Chondrocyte (in vitro differentiated cells): ENCODE measurements around the gene RASAL1. TPM values are rescaled to one million over a fixed set of nuclear protein-coding genes. Genes with fewer than 3 reads are reported as not detected.

Source experiments
- DNase-seq: peaks from one replicate; pipeline ENCODE4 v3.0.0; 2021; ENCODE audit warnings: mixed read lengths, low spot score
- H3K27ac Mint-ChIP-seq: one replicate; pipeline ENCODE4 v1.8.0; 2021; ENCODE audit warnings: mild to moderate bottlenecking, moderate library complexity, mixed read lengths; ENCODE audit not compliant: unreplicated experiment
- H3K27me3 Mint-ChIP-seq: 2 replicates; pipeline ENCODE4 v1.8.0; 2021; ENCODE audit warnings: low read depth, mixed read lengths
- H3K36me3 Mint-ChIP-seq: 2 replicates; pipeline ENCODE4 v1.8.0; 2021; ENCODE audit warnings: low read depth, mixed read lengths
- H3K4me1 Mint-ChIP-seq: 2 replicates; pipeline ENCODE4 v1.8.0; 2021; ENCODE audit warnings: low read depth, mild to moderate bottlenecking, mixed read lengths
- H3K4me3 Mint-ChIP-seq: one replicate; pipeline ENCODE4 v1.8.0; 2021; ENCODE audit warnings: mild to moderate bottlenecking, moderate library complexity, mixed read lengths; ENCODE audit not compliant: unreplicated experiment
- H3K9me3 Mint-ChIP-seq: 2 replicates; pipeline ENCODE4 v1.8.0; 2021; ENCODE audit warnings: low read depth, mixed read lengths
- total RNA-seq: library from RNA; stranded (reverse); gene quantifications from 3 replicates; pipeline ENCODE4 v1.2.1, GENCODE V29; 2021
- TF ChIP-seq, protein P1 (sequence below): fragments of 200-600 bp; sonication (generic); IDR thresholded peaks from 2 replicates; pipeline ENCODE4 v1.5.0; 2021; ENCODE audit warnings: antibody characterized with exemption, mild to moderate bottlenecking, moderate library complexity

The RASAL1 gene
- total RNA-seq, 1 donor from 2014 or later: not detected

DNA sequence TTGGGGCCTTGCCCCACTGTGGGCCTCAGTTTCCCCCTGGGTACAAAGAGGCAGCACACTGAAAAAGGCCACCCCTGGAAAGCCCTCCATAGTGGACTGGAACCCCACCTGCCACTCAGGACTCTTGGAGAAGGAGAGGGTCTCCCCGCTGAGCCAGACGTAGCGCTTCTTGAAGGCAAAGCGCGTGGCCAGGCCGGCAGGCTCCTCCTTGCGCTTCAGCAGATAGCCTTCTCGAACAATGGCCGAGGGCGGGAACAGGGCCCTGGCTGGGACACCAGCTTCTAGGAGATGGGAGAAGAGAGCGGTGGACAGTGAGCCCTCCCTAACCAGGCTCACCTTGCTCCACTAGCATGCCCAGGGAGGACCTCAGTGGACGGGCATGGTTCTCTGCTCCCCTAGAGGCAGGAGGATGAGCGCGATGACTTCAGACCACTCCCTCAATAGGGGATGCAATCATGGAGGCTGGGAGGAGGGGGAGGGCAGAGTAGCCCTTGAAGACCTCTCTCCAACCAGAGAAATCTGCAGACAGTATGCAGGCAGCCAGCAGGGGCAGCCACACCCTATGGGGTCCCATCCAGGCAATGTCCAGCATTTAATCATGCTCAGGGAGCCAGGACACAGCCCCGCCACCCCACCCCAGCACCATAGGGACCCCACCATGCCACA, 29.8 kb downstream of the RASAL1 start:
- Mint-ChIP-seq H3K27me3 (peaks cover 46% of the 10 kb centered on the region), H3K4me3 (no peak overlapping the region)

DNA sequence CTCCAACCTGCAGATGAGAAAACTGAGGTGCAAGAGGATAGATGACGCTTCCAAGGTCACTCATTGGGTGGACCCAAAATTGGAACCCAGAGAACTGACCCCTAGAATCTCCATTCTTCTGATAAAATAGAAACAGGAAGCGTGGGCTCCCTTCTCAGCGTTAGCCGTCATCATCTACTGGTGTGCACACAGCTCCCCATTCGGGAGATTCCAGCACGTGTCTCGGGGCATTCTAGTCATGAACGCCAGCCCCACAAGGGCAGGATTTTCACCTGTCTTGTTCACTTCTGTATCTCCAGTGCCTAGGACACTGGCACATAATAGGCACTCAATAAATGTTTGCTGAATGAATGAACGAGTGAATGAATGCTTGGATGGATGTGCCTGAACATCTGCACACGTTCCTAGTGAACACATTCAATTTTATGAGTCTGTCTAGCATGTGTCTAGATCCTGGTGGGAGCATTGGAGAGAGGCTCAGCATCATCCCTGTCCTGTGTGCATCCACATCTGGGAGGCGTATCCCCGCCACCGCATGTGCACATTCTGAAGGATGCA, 30.5 kb downstream of the RASAL1 start:
- H3K36me3 Mint-ChIP-seq: no peaks in the 10 kb centered on the region
- no peak overlapping the region for H3K4me3 Mint-ChIP-seq
- no peak for DNase-seq
- H3K4me1 Mint-ChIP-seq: no peaks in the 10 kb centered on the region
- H3K27ac Mint-ChIP-seq: no peak overlapping the region
- H3K9me3 Mint-ChIP-seq: no peaks in the 10 kb centered on the region
- H3K27me3 Mint-ChIP-seq: peaks cover 43% of the 10 kb centered on the region
- TF ChIP-seq, protein P1, sequence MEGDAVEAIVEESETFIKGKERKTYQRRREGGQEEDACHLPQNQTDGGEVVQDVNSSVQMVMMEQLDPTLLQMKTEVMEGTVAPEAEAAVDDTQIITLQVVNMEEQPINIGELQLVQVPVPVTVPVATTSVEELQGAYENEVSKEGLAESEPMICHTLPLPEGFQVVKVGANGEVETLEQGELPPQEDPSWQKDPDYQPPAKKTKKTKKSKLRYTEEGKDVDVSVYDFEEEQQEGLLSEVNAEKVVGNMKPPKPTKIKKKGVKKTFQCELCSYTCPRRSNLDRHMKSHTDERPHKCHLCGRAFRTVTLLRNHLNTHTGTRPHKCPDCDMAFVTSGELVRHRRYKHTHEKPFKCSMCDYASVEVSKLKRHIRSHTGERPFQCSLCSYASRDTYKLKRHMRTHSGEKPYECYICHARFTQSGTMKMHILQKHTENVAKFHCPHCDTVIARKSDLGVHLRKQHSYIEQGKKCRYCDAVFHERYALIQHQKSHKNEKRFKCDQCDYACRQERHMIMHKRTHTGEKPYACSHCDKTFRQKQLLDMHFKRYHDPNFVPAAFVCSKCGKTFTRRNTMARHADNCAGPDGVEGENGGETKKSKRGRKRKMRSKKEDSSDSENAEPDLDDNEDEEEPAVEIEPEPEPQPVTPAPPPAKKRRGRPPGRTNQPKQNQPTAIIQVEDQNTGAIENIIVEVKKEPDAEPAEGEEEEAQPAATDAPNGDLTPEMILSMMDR: no peak

More for the DNA sequence above, 29.8 kb downstream of the RASAL1 start:
- H3K36me3 Mint-ChIP-seq: no peaks in the 10 kb centered on the region
- H3K9me3 Mint-ChIP-seq: no peaks in the 10 kb centered on the region
- TF ChIP-seq, protein P1: no peak
- no peaks in the 10 kb centered on the region for H3K4me1 Mint-ChIP-seq
- DNase-seq: no peak
- no peak overlapping the region for H3K27ac Mint-ChIP-seq

DNA sequence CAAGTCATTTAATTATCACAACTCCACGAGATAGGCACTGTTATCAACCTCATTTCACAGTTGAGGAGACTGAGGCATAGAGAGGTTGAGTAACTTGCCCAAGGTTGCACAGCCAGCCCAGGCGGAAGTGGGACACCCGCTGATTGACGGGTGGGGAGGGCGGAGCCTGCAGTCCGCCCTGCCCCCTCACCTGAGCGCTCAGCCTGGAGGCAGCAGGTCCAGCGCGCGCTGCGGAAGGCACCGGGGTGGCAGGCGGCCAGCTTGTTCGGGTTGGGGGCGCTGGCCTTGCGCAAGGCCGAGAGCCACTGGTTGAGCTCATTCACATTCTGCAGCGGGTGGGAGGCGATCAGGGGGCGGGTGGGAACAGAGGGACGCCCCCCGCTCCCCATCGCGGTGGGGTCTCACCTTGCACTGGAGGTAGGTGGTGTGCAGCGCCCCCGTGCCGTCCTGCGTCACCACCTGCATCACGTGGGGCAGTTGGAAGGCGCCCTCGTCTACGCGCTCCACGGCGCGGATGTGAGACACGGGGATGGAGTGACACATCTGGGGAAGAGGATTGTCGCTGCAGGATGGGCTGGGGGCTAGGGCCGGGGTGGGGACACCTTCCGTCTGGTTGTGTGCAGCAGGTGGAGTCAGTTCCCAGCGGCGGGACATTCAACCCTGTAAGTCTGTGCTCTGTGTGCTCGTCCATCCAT, 31.7 kb downstream of the RASAL1 start:
- Mint-ChIP-seq H3K27ac (no peak overlapping the region), H3K36me3 (no peaks in the 10 kb centered on the region), H3K4me3 (no peak overlapping the region), H3K27me3 (peaks cover 34% of the 10 kb centered on the region), H3K9me3 (no peaks in the 10 kb centered on the region), H3K4me1 (no peaks in the 10 kb centered on the region)
- no peak for DNase-seq
- TF ChIP-seq, protein P1: no peak

DNA sequence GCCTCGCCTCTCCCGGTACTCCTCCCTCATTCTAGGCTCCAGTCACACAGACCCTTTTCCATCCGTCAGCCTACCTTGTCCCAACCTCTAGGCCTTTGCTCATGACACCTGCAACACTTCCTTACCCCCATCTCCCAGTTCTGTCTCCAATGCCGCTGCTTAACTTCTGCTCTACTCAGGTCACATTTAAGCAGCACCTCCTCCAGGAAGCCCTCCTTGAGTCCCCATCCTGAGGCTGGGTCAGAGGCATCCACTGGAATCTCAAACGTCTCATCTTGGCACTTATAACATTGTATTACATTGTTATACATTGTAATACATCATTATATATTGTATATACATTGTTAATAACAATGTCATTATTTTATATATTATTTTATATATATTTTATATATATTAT, 32.8 kb downstream of the RASAL1 start:
- no peak for DNase-seq
- no peak overlapping the region for H3K27ac Mint-ChIP-seq
- no peaks in the 10 kb centered on the region for H3K9me3 Mint-ChIP-seq
- peaks cover 3% of the 10 kb centered on the region for H3K4me1 Mint-ChIP-seq
- H3K36me3 Mint-ChIP-seq: no peaks in the 10 kb centered on the region
- TF ChIP-seq, protein P1: no peak
- H3K27me3 Mint-ChIP-seq: peaks cover 36% of the 10 kb centered on the region
- H3K4me3 Mint-ChIP-seq: no peak overlapping the region

DNA sequence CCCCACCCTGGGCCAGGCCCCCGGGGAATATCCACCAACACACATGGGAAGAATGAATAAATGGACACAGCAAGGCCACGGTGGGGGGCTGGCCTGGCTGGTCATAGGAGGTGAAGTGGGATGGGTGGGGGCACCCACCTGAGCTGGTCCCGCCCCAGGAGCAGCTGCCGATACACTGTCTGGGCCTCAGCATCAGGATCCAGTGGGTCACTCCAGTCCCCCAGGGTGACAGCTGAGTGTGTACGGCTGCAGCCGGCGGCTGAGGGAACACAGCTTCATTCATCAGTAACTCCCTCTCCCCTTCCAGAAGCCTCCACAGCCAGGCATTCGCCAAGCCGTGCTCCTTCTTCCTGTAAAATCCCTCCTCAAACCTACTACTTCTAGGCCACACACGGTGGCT, 33.8 kb downstream of the RASAL1 start:
- Mint-ChIP-seq H3K9me3 (no peaks in the 10 kb centered on the region), H3K4me3 (no peak overlapping the region), H3K27me3 (peaks cover 34% of the 10 kb centered on the region), H3K27ac (no peak overlapping the region), H3K4me1 (peaks cover 3% of the 10 kb centered on the region), H3K36me3 (no peaks in the 10 kb centered on the region)
- DNase-seq: no peak
- TF ChIP-seq, protein P1: no peak
